Right lobe of liver (tissue), 4 donors: ENCODE data around the gene SLC35C1.

ENCODE experiments used
- POLR2A ChIP-seq: fragments of 450-650 bp; IDR thresholded peaks from one replicate; pipeline ENCODE4 v1.6.1; 2017; ENCODE audit warnings: antibody characterized with exemption, mild to moderate bottlenecking
- TF ChIP-seq, protein P1 (sequence below), 4 donors: fragments of 200-600 bp in 3 of 4; fragments of 450-650 bp in 1 of 4; IDR thresholded peaks; one replicate each; pipeline versions ENCODE4 v1.5.1 to v1.8.0; 2016 to 2022; ENCODE audit warnings: antibody characterized with exemption in 4 of 4, mild to moderate bottlenecking in 2 of 4
- donor health status: DM: no; HTN: no; CAD: no.
- donor health status: DM: no; HTN: no; CAD: no.
- donor health status: DM: no; HTN: yes; CAD: no.

DNA sequence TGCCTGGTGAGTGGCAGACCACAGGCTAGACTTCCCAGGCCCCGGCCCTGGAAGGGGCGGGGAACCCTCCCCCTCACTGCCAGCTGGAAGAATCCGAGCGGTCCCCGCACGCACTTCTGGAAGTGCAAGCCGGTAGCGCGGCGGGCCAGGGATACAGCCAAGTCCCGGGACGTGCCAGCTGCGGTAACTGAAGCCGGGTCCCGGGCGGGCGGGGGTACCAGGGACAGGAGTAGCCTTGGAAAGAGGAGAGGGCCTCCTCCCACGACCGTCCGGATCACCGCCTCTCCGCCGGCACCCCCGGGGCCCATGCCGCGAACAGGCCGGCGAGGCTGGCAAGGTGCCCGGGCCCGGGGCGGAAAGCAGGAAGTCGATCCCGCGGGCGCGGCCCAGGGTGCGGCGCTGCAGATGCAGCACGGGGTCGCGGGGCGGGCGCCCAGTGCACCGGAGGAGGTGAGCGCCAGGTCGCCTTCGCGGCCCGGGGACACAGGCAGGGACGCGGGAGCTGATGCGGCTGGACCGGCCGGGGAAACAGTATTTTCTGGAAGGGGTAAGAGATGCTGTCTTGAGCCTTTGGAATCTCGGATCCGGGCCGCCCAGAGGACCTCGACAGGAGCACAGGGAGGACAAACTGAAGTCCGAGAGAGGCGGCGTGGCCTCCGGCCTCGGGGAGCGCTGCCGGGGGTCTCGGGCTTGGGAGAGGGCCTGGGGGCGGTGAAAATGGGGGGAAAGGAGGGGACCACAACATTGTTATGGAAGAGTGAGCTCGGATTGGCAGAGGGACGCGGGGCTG lies 783 bp upstream of the SLC35C1 start:
- TF ChIP-seq, protein P1, sequence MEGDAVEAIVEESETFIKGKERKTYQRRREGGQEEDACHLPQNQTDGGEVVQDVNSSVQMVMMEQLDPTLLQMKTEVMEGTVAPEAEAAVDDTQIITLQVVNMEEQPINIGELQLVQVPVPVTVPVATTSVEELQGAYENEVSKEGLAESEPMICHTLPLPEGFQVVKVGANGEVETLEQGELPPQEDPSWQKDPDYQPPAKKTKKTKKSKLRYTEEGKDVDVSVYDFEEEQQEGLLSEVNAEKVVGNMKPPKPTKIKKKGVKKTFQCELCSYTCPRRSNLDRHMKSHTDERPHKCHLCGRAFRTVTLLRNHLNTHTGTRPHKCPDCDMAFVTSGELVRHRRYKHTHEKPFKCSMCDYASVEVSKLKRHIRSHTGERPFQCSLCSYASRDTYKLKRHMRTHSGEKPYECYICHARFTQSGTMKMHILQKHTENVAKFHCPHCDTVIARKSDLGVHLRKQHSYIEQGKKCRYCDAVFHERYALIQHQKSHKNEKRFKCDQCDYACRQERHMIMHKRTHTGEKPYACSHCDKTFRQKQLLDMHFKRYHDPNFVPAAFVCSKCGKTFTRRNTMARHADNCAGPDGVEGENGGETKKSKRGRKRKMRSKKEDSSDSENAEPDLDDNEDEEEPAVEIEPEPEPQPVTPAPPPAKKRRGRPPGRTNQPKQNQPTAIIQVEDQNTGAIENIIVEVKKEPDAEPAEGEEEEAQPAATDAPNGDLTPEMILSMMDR (IDR thresholded peaks at IDR 0.05) = peak in 2 of 4 donors; percentile 4 to 23
- peak; percentile 90 for TF ChIP-seq POLR2A
